ENCODE results near the gene DLEC1.

The DLEC1 gene

GRCh38 chr3:38151667-38152265, 112.8 kb downstream of the DLEC1 start:
- no peak for TF ChIP-seq CTCF (IDR thresholded peaks at IDR 0.05; ENCODE audit: insufficient read depth, low read depth, low read length, missing control alignments)
- no peak for DNase-seq (ENCODE audit: low read depth)
- no peak overlapping the region for H3K4me3 ChIP-seq (ENCODE audit: low read depth, low read length)

GRCh38 chr3:38152609-38153008, 113.6 kb downstream of the DLEC1 start:
- no peak for DNase-seq (ENCODE audit: low read depth)
- TF ChIP-seq CTCF (IDR thresholded peaks at IDR 0.05; ENCODE audit: insufficient read depth, low read depth, low read length, missing control alignments): no peak
- no peak overlapping the region for H3K4me3 ChIP-seq (ENCODE audit: low read depth, low read length)

- DNase-seq (ENCODE audit: low read depth): no peak
- TF ChIP-seq CTCF (IDR thresholded peaks at IDR 0.05; ENCODE audit: insufficient read depth, low read depth, low read length, missing control alignments): no peak
- no peak overlapping the region for H3K4me3 ChIP-seq (ENCODE audit: low read depth, low read length)
These were observed 114.2 kb downstream of the DLEC1 start for GRCh38 chr3:38153221-38153620.

- no peak overlapping the region for H3K4me3 ChIP-seq (ENCODE audit: low read depth, low read length)
- no peak for TF ChIP-seq CTCF (IDR thresholded peaks at IDR 0.05; ENCODE audit: insufficient read depth, low read depth, low read length, missing control alignments)
- DNase-seq (ENCODE audit: low read depth): no peak
These were observed 115.1 kb downstream of the DLEC1 start for GRCh38 chr3:38154033-38154494.

GRCh38 chr3:38154625-38155255, 115.7 kb downstream of the DLEC1 start:
- peak; percentile 32 for DNase-seq (ENCODE audit: low read depth)
- TF ChIP-seq CTCF (IDR thresholded peaks at IDR 0.05; ENCODE audit: insufficient read depth, low read depth, low read length, missing control alignments): no peak
- H3K4me3 ChIP-seq (ENCODE audit: low read depth, low read length): no peak overlapping the region

- no peak for DNase-seq (ENCODE audit: low read depth)
- H3K4me3 ChIP-seq (ENCODE audit: low read depth, low read length): no peak overlapping the region
- TF ChIP-seq CTCF (IDR thresholded peaks at IDR 0.05; ENCODE audit: insufficient read depth, low read depth, low read length, missing control alignments): no peak
These were observed 116.8 kb downstream of the DLEC1 start for GRCh38 chr3:38155825-38156224.

- no peak for TF ChIP-seq CTCF (IDR thresholded peaks at IDR 0.05; ENCODE audit: insufficient read depth, low read depth, low read length, missing control alignments)
- H3K4me3 ChIP-seq (ENCODE audit: low read depth, low read length): no peak overlapping the region
- no peak for DNase-seq (ENCODE audit: low read depth)
These were observed 118.1 kb downstream of the DLEC1 start for GRCh38 chr3:38157117-38157516.
